GM21825 (cell line): Measurements from ENCODE around the gene MARS1.

Source experiments
- ATAC-seq: cut with Tn5 transposase; IDR thresholded peaks from one replicate; pipeline ENCODE4 v1.9.1; 2021; ENCODE audit warnings: mild to moderate bottlenecking, moderate library complexity; ENCODE audit not compliant: unreplicated experiment

MARS1 gene

DNA sequence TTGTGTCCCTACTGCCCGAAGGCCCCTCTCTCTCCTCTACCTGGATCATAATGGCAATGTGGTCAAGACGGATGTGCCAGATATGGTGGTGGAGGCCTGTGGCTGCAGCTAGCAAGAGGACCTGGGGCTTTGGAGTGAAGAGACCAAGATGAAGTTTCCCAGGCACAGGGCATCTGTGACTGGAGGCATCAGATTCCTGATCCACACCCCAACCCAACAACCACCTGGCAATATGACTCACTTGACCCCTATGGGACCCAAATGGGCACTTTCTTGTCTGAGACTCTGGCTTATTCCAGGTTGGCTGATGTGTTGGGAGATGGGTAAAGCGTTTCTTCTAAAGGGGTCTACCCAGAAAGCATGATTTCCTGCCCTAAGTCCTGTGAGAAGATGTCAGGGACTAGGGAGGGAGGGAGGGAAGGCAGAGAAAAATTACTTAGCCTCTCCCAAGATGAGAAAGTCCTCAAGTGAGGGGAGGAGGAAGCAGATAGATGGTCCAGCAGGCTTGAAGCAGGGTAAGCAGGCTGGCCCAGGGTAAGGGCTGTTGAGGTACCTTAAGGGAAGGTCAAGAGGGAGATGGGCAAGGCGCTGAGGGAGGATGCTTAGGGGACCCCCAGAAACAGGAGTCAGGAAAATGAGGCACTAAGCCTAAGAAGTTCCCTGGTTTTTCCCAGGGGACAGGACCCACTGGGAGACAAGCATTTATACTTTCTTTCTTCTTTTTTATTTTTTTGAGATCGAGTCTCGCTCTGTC, 31.0 kb upstream of the MARS1 start:
- no peak for ATAC-seq

DNA sequence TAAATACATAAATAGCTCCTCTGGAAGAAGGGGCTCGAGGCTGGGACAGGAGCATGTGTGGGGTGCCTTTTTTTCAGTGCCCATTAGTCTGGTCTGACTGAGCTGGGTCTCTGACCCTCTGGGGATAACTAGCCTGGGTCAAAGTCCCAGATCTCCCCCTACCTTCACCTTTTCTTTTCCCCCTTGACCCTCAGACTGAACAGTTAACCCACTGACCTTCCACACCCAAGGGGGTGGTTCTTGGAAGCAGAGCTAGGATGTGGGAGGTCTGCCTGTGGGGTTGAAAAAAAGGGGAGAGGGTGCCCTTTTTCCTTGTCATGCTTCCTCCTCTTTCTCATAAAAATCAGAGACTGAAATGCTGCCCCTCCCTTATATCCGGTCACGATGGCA, 29.2 kb upstream of the MARS1 start:
- ATAC-seq: no peak

DNA sequence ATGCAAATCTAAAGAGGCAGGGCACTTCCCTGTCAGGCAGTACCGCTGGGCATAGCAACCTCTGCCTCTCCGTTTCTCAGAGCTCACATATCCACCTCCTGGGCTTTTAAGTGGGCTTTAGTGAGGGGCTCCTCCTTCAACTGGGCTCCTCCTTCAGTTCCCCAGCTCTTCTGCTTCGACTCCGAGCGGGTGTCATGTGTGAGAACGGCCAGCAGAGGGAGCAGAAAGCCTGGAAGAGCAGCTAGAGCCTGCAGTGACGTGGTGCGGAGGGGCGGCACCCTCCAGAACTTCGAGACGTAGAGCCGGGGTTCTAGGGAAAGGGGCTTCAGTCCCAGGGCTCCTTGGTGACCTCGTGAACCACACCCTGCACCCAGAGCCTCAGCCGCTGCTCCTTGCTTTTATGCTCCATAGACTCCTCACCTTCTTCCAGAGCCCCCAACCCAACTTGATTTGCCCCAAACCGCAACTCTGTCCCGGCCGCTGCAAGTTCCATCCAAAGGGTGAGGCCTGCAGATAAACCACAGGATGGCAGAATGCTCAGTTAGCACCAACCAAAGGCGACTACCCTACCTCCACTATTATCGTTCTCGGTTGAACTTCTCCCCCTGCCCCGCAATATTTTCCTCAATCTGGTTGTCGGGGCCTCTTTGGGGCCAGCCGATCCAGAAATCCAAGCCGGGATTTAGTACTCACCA, 28.7 kb upstream of the MARS1 start:
- ATAC-seq: peak; percentile 53

DNA sequence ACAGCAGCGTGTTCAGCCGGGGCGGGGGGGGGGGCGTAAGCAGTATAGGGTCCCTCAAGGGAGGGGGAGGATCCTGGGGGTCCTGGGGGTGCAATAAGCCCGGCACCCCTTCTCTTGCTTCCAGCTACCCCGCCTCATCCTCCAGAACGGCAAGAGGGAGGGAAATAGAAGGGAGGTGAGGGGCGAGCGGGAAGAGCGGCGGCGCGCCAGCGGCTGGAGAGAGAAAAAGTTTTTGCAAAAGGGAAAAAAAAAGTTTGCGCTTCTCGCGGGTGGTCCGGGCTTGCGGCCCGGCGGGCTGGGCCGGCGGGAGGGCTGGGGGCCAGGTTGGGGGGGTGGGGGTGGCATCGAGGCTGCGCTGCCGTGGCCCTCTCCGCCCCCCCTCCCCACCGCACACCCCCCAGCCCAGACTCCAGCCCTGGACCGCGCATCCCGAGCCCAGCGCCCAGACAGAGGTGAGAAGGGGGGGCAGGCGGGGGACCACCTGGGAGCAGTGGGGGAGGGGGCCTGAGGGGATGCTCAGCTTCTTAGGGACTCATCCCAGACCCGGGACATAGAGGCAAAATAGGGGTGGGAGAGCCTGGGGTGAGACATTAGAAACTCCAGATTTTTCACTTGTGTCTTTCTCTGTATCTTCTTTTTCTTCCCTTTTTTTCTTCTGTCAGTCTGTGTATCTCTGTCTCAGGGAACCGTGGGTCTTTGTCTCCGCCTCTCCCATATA, 28.0 kb upstream of the MARS1 start, which contains the start of gene GLI1:
Gene GLI1, plus strand, starts transcription at position 36 of the 718 bp plus-strand sequence. CDS start 3,907 bp downstream, outside the sequence.
- ATAC-seq: no peak

- ATAC-seq: no peak
Measured at GRCh38 chr12:57460468-57460784, 27.4 kb upstream of the MARS1 start.

DNA sequence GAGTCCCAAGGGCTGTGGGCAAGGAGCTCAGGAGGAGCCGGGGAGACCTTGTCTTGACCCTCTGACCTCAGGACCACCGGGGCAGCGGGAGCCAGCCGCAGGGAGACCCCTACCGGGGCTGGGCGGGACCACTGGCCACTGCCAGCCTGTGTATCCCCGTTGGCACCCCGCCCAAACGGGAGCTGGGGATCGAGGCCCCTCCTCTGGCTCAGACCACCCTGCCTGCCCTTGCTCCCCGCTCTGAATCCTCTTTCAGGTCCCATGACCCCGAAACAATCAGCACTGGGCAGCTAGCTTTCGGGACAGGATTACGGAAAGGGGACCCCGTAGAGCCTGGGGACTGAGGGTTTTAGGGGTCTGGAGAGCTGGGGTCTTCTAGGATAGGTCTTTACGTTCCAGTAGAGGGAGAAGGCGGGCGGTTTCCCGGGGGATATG, 27.0 kb upstream of the MARS1 start:
- ATAC-seq: no peak

DNA sequence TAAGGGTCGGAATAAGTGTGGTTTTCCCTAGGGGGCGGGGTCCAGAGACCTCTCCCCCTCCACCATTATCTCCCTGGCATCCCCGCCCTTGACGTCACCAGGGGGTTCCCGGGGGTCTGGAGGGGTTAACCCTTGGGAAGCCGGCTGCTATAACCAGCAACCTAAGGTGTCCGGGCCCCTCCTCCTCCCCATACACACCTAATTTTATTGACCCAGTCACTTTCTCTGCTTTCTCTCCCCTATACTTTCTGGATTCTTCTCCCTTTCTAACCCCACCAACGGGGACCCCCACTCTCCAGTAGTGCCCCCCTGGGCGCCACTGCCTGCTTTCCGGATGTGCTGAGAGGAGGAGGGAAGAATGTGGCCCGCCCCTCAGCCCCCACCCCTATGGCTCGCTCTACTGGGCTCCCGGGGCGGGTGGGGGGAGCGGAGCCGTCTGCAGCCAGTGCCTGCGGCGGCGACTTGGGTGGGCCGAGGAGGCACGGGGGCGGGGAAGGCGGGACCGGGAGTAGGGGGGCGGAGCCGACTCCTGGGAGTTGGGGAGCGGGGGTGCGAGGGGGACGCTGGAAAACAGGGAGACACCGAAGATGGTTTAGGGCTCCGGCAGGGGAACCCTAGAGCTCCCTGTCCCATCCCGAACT, 26.5 kb upstream of the MARS1 start:
- no peak for ATAC-seq

GRCh38 chr12:57461917-57462250, 26.0 kb upstream of the MARS1 start:
- no peak for ATAC-seq

DNA sequence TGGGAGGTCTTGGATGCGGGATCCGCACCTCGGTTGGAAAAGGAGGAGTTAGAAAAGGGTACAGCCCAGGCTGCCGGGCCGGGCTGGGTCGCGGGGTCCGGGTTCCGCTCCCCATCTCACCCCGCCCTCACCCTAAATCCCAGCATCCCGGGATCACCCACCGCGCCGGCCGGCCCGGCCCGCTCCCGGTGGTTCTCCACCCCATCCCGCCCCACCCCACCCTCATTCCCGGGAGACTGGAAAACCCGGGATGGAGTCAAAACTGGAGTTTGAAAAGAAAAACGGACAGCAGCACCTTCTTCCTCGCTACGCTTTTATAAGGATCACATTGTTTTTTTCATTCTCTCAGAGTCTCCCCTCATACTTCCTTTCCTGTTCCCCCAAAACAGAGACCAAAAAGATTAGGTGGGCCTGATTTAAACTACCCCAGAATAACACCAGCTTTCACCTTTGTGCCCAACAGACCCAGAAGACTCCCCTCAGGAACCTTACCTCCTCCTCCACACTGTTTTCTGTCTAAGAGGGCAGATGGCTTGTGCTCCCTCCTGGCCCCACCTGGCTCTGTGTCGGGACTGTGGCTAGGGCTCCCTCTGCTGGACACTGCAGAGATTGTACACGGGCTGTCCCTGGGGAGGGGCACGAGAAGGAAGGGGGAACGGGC, 25.5 kb upstream of the MARS1 start:
- peak; percentile 62 for ATAC-seq

GRCh38 chr12:57462912-57463253, 25.0 kb upstream of the MARS1 start:
- no peak for ATAC-seq

DNA sequence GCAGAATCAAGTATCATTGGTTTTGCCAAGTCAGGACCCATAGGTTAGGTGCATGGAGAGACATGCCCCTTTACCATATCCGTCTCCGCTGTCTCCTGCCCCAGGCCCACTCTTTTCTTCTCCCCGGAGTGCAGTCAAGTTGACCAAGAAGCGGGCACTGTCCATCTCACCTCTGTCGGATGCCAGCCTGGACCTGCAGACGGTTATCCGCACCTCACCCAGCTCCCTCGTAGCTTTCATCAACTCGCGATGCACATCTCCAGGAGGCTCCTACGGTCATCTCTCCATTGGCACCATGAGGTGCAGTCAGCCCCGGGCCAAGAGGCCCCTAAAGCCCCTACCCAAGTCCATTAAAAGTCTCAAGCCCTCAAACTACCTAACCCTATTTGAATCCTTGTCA, 23.3 kb upstream of the MARS1 start:
- no peak for ATAC-seq

GRCh38 chr12:57465030-57465746, 22.7 kb upstream of the MARS1 start:
- ATAC-seq: no peak

- ATAC-seq: no peak
Measured at GRCh38 chr12:57465747-57466505, 21.9 kb upstream of the MARS1 start.

DNA sequence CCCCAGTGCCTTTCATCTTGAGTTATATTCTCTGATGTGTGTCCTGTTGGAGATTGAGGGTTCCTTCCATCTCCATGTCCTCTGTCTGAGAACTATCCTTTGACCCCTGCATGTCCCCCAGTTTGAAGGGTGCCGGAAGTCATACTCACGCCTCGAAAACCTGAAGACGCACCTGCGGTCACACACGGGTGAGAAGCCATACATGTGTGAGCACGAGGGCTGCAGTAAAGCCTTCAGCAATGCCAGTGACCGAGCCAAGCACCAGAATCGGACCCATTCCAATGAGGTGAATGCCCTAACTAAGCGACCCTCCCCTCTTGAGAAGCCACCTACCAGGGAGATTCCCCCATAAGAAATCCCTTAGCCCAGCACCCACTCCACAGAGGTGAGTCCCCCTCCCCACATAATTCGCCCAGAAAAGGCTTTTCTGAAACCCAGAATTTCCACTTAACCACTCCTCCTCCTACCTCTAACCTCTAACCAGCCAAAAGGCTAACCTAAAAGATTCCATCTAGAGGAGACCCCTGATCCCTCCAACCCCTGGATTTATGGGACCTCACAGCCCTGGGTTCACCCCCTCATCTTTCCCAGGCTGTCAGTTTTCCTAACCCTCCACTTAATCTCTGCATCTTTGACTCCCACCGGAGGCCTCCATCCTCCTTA, 20.5 kb upstream of the MARS1 start:
- ATAC-seq: no peak

- ATAC-seq: no peak
Measured at GRCh38 chr12:57467915-57468314, 20.0 kb upstream of the MARS1 start.

GRCh38 chr12:57469296-57470164, 18.3 kb upstream of the MARS1 start:
- no peak for ATAC-seq

DNA sequence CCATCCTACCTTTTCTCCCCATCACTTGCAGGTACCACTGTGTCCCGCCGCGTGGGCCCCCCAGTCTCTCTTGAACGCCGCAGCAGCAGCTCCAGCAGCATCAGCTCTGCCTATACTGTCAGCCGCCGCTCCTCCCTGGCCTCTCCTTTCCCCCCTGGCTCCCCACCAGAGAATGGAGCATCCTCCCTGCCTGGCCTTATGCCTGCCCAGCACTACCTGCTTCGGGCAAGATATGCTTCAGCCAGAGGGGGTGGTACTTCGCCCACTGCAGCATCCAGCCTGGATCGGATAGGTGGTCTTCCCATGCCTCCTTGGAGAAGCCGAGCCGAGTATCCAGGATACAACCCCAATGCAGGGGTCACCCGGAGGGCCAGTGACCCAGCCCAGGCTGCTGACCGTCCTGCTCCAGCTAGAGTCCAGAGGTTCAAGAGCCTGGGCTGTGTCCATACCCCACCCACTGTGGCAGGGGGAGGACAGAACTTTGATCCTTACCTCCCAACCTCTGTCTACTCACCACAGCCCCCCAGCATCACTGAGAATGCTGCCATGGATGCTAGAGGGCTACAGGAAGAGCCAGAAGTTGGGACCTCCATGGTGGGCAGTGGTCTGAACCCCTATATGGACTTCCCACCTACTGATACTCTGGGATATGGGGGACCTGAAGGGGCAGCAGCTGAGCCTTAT, 17.4 kb upstream of the MARS1 start:
- ATAC-seq: no peak
